ENCODE data around the gene RFTN1.

The RFTN1 gene

DNA sequence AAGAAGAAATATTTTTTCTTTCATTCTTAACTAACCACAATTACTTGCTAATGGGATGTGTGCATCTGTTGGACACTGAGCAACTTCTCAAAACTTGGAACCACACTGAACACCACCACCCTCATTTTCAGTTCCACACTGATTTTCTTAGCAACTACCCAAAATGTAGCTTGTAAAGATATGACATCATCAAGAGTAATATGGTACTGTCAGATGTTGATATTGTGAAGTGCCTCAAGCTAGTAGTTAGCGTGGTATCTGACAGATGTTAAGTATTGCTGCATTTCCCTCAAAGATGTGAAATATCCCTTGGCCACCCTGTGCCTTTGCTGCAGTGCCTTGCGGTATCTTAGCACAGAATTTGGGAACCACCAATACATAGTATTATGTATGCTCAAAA is 9.3 kb downstream of the RFTN1 start:
- TF ChIP-seq, protein P1, sequence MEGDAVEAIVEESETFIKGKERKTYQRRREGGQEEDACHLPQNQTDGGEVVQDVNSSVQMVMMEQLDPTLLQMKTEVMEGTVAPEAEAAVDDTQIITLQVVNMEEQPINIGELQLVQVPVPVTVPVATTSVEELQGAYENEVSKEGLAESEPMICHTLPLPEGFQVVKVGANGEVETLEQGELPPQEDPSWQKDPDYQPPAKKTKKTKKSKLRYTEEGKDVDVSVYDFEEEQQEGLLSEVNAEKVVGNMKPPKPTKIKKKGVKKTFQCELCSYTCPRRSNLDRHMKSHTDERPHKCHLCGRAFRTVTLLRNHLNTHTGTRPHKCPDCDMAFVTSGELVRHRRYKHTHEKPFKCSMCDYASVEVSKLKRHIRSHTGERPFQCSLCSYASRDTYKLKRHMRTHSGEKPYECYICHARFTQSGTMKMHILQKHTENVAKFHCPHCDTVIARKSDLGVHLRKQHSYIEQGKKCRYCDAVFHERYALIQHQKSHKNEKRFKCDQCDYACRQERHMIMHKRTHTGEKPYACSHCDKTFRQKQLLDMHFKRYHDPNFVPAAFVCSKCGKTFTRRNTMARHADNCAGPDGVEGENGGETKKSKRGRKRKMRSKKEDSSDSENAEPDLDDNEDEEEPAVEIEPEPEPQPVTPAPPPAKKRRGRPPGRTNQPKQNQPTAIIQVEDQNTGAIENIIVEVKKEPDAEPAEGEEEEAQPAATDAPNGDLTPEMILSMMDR (conservative IDR thresholded peaks at IDR 0.05): no peak
- no peak overlapping the region for H3K27ac ChIP-seq

DNA sequence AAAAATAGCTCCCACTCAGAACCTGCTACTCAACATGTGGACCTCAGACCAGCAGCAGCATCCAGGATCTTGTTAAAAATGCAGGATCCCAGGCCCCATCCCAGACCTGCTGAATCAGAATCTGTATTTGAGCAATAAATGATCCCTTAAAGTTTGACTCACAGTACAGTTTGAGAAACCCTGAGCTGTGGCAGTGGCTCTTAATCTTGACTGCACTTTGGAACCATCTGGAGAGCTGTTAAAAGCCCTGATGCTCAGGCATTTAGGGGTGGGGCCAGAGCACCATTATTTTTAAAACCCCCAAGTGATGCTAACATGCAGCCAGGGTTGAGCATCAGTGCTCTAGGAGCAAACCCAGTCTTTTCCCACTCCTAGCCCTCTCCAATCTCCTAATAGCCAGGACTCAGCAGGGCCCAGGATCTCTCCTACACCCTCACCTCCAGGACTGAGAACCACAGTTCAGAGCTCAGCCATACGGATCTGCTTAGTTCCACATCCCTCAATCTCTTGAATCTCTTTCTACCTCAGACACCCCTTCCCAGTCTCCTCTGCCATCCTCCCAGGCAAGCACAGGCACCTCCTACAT is 10.2 kb downstream of the RFTN1 start:
- TF ChIP-seq, protein P1 (conservative IDR thresholded peaks at IDR 0.05): no peak
- no peak overlapping the region for H3K27ac ChIP-seq

DNA sequence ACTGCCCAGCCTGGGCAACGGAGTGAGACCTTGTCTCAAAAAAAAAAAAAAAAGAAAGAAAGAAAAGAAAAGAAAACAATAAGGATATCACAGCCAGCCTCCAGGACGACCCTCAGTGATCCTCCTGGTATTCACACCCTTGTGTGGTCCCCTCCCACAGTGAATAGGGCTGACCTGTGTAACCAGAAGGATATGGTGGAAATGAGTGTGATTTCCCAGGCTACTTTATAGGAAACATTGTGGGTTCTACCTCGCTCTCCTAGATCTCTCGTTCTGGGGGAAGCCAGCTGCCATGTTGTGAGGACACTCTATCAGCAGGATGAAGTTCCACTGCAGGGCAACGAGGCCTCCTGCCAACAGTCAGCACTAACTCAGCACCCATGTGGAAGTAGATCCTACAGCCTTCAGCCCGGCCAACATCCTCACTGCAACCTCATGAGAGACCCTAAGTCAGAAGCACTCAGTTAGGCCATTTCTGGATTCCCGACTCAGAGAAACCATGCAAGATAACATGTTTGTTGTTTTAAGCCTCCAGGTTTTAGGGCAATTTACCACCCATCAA is 11.1 kb downstream of the RFTN1 start:
- TF ChIP-seq, protein P1 (conservative IDR thresholded peaks at IDR 0.05): no peak
- no peak overlapping the region for H3K27ac ChIP-seq

DNA sequence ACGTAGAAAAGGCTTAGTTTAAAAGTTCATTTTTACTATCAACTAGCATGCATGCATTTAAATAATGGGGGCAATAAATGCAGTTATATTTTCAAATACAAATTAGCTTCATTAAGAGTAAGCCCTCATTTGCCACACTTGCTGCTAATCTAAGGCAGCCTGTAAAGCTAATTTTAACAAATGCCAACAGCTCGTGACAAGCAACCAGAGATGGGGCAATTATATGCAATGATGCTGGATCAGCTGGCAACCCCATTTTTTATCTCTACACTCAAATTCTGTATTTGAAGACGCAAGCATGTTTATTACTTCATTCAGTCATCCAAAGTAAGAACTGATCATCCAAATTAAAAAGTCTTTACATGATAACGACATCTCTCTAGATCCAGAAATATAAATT is 12.1 kb downstream of the RFTN1 start:
- no peak overlapping the region for H3K27ac ChIP-seq
- TF ChIP-seq, protein P1 (conservative IDR thresholded peaks at IDR 0.05): no peak

DNA sequence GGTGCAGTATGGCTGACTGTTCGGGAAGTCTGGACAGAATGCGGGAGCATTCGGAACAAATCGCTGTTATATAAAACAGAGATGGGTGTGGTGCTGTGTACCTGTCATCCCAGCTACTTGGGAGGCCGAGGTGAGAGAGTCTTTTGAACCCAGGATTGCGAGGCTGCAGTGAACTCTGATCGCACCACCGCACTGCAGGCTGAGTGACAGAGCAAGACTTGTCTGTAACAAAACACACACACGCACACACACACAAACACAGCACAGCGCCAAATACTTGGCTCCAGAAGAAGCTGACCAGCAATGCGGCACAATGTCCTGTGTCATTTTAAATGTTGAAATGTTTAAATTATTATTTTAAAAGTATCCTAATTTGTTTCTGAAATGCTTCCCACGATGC is 12.6 kb downstream of the RFTN1 start:
- no peak overlapping the region for H3K27ac ChIP-seq
- TF ChIP-seq, protein P1 (conservative IDR thresholded peaks at IDR 0.05): no peak

DNA sequence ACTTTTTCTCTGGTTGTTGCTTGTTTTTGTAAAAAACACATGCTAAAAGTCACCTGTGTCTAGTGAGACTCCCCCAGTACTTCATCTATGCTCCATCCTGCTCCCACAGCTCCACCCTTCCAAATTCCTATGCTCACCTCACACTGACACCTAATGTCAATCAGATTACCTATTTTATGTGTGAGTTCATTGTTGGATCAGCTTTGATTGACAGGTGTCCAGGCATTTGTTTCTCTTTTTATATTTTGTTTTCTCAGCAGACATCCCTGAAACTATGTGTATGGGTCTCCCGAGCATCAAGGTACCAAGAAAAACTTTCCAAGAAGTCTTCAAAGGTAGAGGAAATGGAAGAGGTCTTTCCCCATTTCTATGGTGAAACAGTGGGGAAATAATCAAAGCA is 13.4 kb downstream of the RFTN1 start:
- TF ChIP-seq, protein P1 (conservative IDR thresholded peaks at IDR 0.05): no peak

DNA sequence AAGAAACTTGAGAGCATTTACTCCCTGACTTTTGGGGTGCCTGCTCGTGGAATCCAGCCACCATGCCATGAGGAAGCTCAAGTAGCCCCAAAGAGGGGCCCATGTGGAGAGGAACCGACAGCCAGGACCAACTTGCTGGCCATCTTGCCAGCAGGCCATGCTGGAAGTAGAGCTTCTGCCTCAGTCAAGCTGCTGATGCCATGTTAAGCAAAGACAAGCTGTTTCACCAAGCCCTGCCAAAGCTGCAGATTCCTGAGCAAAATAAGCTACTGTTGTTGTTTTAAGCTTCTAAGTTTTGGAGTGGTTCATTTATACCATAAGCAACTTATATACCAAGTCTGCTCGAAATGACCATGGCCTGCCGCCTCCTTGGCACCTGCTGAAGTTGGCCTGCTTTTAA is 14.1 kb downstream of the RFTN1 start:
- no peak overlapping the region for H3K27ac ChIP-seq
- TF ChIP-seq, protein P1 (conservative IDR thresholded peaks at IDR 0.05): no peak

More for the DNA sequence above, 13.4 kb downstream of the RFTN1 start:
- no peak overlapping the region for H3K27ac ChIP-seq

Data from VCaP (cell line).